HG03342 (cell line): ENCODE results near the gene SRCAP.
"Not testable (repeated sequence)": the region's sequence is repeated elsewhere in the genome, so short reads cannot be mapped to it uniquely, and the experiment has no call there.

Experiments used
- ATAC-seq: cut with Tn5 transposase; IDR thresholded peaks from one replicate; pipeline ENCODE4 v1.9.1; 2021; ENCODE audit warnings: mild to moderate bottlenecking, moderate library complexity; ENCODE audit not compliant: unreplicated experiment

The SRCAP gene

DNA sequence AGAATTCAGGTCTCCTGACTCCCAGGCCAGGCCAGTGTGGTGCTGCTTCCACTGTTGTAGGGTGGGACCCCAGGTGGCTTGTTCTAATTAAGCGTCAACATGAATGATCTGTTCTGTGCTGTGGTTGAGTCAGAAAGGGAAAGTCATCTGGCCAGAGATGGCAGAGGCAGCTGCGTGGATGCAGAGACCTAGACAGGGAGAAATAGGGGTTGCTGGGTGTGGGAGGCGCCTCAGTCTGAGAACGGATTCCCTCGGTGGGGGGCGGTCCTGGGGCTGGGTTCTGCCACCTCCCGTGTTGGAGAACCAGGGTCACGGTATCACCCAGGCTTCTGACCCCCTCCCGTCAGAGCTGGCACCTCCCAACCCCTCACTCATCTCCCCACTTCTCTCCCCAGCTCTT is 35.2 kb upstream of the SRCAP start:
- ATAC-seq: no peak

DNA sequence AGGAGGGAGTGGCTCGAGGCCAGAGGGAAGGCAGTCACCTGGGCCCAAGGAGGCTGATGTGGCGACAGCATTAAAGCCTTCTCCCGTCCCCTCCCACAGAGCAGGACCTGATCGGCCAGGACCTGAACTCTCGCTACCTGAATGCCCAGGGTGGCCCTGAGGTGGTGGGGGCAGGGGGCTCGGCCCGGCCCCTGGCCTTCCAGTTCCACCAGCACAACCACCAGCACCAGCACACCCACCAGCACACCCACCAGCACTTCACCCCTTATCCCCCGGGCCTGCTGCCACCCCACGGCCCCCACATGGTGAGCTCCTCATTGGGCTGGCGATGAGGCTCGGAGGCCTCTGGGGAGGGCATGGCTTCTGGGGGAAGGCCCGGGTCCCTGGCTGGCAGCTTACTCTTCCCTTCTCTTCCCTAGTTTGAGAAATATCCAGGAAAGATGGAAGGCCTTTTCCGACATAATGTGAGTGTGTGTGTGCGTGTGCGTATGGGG is 34.3 kb upstream of the SRCAP start:
- ATAC-seq: no peak

DNA sequence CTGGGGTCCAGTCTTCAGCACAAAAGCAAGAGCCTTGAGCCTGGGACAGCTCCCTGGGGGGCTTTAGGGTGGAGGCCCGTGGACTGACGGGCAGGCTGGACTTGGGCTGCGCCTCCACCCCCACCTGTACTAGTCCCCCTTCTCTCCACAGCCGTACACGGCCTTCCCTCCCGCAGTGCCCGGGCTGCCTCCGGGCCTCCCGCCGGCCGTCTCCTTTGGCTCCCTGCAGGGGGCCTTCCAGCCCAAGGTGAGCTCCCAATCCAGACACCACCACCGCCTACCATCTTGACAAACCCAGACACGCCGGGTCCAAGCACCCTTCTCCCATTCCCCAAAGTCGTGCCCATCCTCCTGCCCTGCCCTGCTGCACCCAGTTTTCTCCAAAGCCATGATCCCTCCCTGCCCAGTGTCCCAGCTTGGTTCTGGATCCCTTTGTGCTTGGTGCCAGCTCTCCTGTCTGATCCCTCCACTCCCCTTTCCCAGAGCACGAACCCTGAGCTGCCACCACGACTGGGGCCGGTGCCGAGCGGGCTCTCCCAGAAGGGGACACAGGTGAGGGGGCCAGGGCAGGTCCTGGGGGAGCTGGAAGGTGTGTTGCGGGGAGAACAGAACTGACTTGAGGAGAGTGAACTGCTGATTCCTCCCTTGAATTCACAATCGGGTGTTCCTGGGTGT is 33.7 kb upstream of the SRCAP start:
- ATAC-seq: no peak

DNA sequence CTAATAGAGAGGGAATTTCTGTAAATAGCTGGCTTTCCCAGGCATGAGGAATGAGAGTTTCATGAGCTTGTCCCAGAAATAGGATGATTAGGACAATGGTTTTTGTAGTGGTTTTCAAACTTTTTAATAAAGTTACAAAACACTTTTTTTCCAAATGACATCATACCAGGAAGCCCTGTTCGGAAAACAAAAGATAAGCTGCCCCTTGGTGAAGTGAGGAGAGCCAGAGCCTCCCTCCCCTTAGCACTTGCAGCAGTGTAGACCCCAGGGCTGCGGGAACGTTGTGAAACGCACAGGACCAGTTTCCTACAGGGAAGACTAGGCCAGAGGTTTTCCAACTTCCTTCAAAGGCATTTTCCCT is 33.2 kb upstream of the SRCAP start:
- no peak for ATAC-seq

DNA sequence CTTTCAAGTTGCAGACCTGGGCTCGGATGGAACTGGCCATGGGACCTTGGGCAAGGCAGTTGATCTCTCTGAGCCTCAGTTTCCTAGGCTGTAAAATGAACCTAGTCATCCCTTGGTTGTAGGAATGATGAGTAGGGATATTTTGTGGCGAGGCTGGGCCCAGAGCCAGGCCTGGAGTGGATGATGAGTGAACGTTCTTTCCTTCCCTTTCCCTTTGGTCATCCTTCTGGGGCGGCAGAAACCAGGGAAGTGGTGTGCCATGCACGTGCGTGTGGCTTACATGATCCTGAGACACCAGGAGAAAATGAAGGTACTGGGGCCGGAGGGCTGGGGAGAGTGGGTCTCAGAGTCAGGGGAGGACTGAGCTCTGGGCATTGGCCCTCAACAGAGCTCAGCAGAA is 32.3 kb upstream of the SRCAP start:
- ATAC-seq: no peak

DNA sequence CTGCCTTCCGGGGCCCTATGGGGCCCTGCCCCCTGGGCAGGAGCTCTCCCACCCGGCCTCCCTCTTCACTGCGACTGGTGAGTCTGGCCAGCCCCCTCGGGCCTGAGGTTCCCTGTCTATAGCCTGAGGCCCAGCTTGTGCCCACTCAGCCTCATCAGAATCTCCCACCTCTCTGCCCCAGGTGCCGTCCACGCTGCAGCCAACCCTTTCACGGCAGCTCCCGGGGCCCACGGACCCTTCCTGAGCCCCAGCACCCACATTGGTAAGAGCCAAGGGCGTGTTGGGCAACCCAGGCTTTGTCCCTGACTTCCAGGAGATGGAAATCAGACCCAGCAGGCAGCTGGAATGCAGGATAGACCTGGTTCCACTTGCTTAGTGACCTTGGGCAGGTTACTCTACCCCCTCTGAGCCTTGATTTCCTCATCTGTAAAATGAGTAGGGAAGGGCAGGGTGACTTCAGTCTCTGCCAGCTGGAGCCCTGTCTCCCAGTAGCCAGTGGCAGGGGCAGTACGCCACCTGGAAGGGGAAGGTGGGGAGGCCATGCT is 31.5 kb upstream of the SRCAP start:
- ATAC-seq: no peak

DNA sequence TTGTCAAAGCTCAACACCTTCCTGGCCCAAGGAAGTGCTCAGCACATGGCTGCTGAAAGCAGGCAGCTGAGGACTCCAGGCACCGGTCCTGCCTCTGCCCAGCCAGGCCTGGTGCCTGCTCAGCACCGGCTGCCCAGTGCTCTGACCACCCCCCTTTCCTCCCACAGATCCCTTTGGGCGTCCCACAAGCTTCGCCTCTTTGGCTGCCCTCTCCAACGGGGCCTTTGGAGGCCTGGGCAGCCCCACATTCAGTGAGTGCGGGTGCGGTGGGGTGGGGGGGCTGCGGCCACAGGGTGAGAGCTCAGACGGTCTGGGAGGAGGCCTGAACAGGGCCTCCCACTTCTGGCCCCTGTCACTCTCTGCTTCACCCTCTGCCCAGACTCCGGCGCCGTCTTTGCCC is 30.6 kb upstream of the SRCAP start:
- ATAC-seq: no peak

DNA sequence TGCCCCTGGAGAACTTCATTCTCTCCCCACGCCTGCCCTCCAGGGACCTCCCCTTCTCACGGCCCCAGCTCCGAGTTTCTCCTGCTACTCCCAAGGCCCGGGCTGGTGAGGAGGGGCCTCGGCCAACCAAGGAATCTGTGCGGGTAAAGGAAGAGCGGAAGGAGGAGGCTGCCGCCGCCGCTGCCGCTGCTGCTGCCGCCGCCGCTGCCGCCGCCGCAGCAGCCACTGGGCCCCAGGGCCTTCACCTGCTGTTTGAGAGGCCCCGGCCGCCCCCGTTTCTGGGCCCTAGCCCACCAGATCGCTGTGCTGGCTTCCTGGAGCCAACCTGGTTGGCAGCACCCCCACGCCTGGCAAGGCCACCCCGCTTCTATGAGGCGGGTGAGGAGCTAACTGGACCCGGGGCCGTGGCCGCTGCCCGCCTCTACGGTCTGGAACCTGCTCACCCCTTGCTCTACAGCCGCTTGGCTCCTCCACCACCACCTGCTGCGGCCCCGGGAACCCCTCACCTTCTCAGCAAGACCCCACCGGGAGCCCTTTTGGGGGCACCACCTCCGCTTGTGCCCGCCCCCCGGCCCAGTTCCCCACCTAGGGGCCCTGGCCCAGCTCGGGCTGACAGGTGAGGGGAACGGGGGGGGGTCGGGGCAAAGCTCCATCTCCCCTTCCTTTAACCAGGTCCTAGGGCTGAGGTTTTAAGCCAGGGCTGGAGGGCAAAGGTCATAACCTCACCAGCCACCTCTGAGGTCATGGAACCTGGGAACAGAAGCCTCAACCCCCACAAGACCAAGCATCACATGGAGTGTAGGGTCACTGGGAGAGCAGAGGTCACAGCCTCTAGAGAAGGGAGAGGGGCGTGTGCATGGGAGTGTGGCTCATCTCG is 29.7 kb upstream of the SRCAP start:
- no peak for ATAC-seq

DNA sequence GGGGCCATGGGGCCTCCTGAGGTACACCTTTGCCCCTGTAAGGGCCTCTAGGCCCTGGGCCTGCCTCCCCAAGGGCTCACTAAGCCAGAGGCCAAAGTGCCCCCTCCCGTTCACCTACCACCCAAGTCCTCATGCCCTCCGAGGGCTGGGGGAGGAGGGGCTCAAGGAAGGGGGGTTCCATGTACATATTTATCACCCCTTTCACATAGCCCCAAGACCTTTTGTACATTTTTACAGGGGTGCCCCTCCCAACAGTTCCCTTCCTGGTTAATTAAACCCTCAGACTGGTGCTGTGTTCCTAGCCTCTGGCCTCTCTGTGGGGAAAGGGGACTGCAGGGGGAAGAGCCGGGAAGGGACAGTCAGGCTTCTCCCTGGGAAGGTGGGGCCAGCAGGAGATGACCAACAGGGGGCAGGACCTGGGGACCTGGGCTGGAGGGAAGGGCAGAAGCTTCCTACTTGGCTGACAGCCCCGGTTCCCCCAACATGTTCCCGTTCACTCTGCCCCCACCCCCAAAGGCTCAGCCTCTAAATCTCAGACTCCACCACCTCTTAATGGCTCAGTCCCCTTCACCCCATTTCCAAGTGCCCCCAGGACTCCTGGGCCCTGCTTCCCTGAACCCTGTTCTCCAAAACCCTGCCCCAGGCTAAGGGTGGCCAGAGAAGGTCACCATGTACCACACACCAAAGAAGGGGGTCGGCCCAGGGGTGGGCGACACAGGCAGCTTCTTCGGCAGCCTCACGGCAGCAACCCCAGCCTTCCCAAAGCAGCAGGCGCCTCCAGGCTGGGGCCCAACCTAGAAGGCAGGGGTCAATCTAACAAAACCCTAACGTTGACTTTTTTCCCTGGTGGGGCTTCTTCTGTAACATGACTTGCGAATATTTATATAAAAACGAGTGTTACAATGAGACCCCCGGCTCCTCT is 28.8 kb upstream of the SRCAP start:
- ATAC-seq: no peak

DNA sequence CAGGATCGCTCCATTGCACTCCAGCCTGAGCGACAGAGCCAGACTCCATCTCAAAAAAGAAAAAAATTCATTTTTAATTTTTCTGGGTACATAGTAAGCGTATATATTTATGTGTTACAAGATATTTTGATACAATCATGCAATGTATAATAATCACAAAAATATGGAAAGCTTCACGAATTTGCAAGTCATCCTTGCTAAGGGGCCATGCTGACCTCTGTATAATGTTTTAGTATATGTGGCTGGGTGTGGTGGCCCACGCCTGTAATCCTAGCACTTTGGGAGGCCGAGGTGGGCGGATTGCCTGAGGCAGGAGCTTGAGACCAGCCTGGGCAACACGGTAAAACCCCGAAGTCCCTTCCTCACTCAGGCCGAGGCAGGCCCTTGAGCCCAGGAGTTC is 23.8 kb upstream of the SRCAP start:
- no peak for ATAC-seq

DNA sequence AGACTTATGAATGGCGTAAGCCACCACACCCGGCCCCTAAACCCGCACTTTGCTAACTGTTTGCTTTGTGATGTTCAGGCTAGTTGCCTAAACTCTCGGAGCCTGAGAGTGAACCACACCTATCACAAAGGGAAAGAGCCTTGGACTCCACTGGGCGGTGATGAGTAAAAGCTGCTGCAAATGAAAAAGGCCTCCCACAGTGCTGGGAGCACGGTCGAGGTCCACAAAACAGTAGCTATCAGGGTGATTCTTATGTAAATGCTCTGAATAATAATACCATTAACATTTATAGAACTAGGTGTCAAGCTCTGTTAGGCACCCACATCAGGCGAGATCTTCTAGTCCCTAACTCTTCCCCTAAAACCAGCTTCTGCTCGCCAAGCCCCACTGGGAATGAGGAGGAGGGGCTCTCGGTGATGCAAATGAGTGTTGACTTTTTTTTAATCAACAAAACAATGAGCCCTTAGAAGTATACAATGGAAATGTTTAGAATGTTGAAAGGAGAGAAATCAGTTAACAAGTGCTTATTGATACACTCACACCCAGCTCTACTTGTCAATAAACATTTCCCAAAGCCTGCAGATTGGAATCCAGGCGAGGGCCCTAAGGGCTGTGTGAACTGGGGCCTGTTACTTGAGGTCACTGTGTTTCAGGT is 20.9 kb upstream of the SRCAP start:
- ATAC-seq: no peak

DNA sequence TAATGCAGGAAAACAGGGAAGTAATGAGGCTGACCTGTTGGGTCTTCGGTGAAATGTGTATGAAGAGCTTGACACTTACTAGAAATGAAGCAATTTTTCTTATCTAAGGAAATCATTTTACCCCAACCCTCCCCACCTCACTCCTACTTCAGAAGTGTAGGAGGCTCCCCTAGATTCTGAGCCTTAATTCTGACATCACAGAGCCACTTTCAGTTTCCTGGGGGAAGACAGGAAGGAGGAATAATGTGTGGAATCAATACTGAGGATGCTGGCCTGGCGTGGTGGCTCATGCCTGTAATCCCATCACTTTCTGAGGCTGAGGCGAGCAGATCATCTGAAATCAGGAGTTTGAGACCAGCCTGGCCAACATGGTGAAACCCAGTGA is 20.4 kb upstream of the SRCAP start:
- no peak for ATAC-seq

DNA sequence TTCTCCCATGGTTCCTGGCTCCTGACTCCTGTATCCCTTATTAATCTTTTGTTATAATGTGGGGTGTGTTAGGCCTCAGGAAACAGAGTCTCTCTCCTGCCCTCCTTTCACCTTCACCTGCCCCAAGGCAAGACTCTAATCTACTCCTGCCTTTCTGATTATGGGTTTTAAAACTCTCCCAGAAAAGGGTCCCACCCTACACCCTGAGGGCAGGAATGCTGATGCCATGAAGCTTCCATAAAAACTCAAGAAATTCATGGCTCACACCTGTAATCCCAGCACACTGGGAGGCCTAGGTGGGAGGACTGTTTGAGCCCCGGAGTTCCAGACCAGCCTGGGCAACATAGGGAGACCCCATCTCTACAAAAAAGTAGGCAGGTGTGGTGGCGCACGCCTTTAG is 18.6 kb upstream of the SRCAP start:
- no peak for ATAC-seq

DNA sequence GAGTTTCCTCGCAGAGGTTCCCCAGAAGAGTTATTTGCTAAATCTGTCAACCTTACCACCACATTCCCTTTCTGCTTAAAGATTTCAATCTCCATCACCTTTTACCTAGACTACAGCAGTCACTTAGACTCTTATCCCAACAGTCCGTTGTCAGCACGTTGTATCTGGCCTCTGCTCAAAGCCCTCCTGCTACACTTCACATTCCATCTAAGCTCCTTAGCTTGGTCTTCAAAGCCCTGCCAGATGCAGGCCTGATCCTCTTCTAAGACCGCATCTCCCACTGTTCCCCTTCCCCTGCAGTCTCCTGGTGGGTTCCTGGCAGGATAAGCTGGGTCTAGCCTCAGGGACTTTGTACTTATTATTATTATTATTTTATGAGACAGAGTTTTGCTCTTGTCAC is 10.3 kb upstream of the SRCAP start:
- no peak for ATAC-seq

DNA sequence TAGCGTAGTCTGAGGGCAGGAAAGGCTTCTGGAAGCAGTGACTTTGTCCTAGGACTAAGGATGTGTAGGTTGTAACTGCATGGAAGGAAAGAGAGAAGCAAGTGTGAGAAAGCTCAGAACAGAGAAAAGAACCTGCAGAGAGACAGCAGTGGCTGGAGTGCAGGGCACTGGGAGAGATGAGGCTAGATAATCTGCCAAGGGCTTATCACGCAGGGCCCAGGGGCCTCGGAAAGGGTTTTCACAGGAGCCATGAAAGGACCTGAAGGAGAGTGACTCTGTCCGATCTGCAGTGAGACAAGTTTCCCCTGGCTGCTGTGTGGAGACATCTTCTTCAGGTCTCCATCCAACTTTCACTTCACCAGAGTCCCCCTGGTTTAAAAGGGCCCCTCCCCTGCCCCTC is 7.1 kb upstream of the SRCAP start:
- ATAC-seq: no peak

DNA sequence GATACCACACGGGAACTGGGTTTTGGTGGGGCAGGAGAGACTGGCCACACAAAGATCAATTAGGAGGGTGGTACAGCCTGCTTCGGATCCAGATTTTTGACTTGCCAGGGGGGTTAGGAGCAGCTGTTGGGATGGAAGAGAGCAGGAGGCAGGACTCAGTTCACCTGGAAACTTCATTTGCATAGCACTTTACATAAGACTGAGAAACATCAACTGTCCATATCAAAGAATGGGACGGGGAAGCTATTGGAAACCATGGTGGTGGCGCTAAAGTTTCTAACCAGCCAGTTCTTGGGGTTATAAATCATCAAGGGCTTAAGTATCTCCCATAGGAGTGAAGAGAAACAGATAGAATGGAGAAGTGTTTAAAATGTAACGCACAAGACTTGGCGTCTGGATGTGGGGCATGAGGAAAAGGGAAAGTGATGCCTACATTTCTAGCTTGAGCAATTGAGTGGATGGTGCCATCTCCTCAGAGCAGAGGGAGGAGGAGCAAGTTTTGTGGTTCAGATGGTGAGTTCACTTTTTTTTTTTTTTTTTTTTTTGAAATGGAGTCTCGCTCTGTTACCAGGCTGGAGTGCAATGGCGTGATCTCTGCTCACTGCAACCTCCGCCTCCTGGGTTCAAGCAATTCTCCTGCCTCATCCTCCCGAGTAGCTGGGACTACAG is 6.4 kb upstream of the SRCAP start:
- no peak for ATAC-seq

DNA sequence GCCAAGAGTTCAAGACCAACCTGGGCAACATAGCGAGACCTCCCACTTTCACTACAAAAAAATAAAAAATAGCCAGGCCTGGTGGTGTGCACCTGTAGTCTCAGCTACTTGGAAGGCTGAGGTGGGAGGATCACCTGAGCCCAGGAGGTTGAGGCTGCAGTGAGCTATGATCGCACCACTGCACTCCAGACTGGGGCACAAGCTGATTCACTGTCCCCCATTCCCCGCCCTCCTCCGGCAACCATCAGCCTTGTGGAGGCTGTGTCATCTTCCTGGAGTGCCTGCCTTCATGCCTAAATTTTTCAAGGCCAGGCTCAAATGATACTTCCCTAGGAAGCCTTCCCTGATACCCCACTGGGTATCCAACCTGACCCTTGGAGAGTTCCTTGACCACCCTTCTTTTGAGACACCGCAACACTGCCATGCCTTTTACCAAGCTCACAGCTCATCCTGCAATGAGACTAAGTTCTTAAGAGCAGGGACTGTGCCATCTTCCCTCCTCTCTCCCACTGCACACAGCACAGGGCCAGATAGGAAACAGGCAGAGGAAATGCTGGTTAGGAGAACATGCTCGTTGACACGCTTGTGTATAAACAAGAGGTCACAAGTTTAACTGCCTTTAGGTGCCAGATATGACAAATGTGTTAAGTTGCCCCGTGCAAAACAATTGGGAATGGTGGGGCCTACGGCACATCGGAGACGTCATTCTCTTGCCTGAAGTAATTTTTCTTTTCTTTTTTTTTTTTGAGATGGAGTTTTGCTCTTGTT is 3.9 kb upstream of the SRCAP start:
- ATAC-seq: no peak

DNA sequence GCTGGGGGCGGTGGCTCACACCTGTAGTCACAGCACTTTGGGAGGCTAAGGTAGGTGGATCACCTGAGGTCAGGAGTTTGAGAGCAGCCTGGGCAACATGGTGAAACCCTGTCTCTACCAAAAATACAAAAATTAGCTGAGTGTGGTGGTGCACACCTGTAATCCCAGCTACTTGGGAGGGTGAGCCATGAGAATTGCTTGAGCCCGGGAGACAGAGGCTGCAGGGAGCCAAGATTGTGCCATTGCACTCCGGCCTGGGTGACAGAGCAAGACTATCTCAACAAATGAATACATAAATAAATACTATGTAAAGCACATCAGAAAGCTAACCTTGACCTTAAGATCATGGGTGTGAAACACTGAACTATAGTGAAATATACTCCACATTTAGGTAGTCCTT is 2.3 kb upstream of the SRCAP start:
- ATAC-seq: not testable (repeated sequence)
